Measurements from ENCODE around the gene SOCS7. TPM values are rescaled to one million over a fixed set of nuclear protein-coding genes. Genes with fewer than 3 reads are reported as not detected.
"Not testable (repeated sequence)": the region's sequence is repeated elsewhere in the genome, so short reads cannot be mapped to it uniquely, and the experiment has no call there.

Gene SOCS7
- total RNA-seq, 2 donors from 2014 or later, result 11.4 to 15.3 TPM

DNA sequence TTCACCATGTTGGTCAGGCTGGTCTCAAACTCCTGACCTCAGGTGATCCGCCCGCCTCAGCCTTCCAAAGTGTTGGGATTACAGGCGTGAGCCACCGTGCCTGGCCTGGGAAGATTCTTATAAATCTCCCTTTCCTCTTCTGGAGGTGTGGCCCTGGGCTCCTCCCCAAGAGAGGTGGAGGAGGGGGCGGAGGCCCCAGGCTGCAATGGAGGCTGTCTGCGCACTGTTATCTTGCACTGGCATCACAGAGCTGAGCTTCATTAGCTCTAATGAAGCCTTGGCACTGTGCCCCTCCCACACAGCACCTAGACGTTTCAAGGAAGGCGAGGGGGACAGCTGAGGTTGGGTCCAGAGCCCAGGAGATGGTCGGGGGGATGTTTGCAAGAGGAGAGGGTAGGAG is 84.2 kb downstream of the SOCS7 start:
- DNase-seq, result no peak
- no peaks in the 10 kb centered on the region for H3K27me3 ChIP-seq
- no peak overlapping the region for H3K4me3 ChIP-seq
- no peaks in the 10 kb centered on the region for H3K9me3 ChIP-seq
- H3K27ac ChIP-seq, result no peak overlapping the region
- TF ChIP-seq, protein P1, sequence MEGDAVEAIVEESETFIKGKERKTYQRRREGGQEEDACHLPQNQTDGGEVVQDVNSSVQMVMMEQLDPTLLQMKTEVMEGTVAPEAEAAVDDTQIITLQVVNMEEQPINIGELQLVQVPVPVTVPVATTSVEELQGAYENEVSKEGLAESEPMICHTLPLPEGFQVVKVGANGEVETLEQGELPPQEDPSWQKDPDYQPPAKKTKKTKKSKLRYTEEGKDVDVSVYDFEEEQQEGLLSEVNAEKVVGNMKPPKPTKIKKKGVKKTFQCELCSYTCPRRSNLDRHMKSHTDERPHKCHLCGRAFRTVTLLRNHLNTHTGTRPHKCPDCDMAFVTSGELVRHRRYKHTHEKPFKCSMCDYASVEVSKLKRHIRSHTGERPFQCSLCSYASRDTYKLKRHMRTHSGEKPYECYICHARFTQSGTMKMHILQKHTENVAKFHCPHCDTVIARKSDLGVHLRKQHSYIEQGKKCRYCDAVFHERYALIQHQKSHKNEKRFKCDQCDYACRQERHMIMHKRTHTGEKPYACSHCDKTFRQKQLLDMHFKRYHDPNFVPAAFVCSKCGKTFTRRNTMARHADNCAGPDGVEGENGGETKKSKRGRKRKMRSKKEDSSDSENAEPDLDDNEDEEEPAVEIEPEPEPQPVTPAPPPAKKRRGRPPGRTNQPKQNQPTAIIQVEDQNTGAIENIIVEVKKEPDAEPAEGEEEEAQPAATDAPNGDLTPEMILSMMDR (IDR thresholded peaks at IDR 0.05), result no peak
- no peak overlapping the region for H3K9ac ChIP-seq (ENCODE audit: low read depth in 2 of 2, low read length in 2 of 2)
- intact Hi-C loops (cut with DNase I), result no loop called here
- H3K4me1 ChIP-seq, result no peaks in the 10 kb centered on the region
- H3K36me3 ChIP-seq, result no peaks in the 10 kb centered on the region

DNA sequence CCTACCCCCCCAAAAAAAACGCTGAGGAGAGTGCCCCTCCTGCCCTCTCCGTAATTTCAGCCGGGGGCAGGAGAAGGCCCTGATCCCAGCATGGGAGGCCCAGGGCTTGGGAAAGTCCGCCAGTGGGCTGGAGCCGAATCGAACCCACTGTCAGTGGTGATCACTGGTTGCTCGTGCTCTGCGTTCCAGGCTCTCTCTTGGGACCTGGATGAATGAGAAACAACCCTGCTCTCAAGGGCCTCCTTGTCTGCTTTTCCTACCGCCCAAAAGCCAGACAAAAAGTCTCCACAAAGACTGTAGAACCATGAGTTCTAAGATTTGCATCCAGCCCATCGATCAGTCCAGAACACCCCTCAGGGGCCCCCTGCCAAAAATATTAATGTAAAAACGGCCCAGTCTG is 84.7 kb downstream of the SOCS7 start:
- TF ChIP-seq, protein P1 (IDR thresholded peaks at IDR 0.05), result no peak
- Histone ChIP-seq H3K9ac (ENCODE audit: low read depth in 2 of 2, low read length in 2 of 2) (no peak overlapping the region), H3K9me3 (no peaks in the 10 kb centered on the region), H3K36me3 (no peaks in the 10 kb centered on the region), H3K27ac (no peak overlapping the region), H3K4me3 (no peak overlapping the region), H3K27me3 (no peaks in the 10 kb centered on the region), H3K4me1 (no peaks in the 10 kb centered on the region)
- intact Hi-C loops (cut with DNase I), result no loop called here
- no peak for DNase-seq

DNA sequence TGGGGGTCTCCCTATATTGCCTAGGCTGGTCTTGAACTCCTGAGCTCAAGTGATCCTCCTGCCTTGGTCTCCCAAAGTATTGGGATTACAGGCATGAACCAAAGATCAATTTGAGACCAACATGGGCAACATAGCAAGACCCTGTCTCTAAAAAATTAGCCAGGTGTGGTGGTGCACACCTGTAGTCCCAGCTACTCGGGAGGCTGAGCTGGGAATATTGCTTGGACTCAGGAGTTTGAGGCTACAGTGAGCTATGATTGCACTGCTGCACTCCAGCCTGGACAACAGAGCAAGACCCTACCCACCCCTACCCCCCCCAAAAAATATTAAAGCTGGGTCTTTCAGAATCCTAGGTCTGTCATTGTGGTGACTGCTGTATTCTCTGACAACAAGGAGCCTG is 85.7 kb downstream of the SOCS7 start:
- DNase-seq; H3K4me1 ChIP-seq; H3K4me3 ChIP-seq; H3K9me3 ChIP-seq; H3K36me3 ChIP-seq; H3K27ac ChIP-seq; H3K9ac ChIP-seq (ENCODE audit: low read depth in 2 of 2, low read length in 2 of 2); H3K27me3 ChIP-seq; intact Hi-C loops (cut with DNase I): not testable (repeated sequence)

GRCh38 chr17:38439436-38439835 is 87.8 kb downstream of the SOCS7 start:
- TF ChIP-seq, protein P1 (IDR thresholded peaks at IDR 0.05), result no peak
- Histone ChIP-seq H3K27ac (no peak overlapping the region), H3K9ac (ENCODE audit: low read depth in 2 of 2, low read length in 2 of 2) (no peak overlapping the region), H3K4me1 (no peaks in the 10 kb centered on the region), H3K9me3 (no peaks in the 10 kb centered on the region), H3K36me3 (no peaks in the 10 kb centered on the region), H3K4me3 (no peak overlapping the region), H3K27me3 (no peaks in the 10 kb centered on the region)
- DNase-seq, result no peak
- intact Hi-C loops (cut with DNase I), result no loop called here

DNA sequence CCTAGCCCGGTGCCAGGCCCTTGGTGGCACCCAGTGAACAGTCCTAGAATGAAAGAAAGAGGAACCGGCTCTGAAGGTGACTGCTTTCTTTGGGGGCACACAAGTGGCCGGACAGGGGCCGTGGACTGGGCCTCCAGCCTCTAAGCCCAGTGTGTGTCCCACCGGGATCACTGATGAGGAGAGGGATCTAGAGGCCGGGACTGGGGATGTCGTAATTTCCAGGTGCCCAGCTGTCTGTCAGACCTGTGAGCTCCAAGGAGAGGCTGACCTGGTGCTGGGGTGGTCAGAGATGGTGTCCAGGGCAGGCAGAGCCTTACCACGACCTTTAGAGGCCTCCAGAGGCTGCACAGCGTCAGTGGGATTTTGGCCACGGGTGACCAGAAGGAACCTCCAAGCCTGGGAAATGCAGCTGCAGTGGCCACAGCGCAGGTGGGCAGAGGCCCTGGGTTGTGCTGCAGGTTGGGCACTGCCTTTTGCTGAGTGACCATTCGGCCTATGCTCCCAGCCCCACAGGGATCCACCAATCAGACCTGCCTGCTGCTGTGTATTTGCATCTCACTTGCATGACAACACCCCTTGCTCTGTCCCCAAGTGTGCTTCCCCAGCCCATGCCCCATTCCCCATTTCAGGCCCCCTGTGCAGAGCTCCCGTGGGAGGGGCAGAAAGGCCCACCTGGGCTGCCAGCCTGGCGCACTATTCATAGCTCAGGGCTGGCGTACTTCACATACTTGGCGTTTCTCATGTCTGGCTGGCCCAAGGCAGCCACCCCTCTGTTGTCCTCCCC is 89.2 kb downstream of the SOCS7 start:
- intact Hi-C loops (cut with DNase I), result loop anchor here (5.0 kb wide), 1 partner anchor 41 kb away; no protein-coding TSS in a partner anchor
- Histone ChIP-seq H3K27ac (no peak overlapping the region), H3K9me3 (no peaks in the 10 kb centered on the region), H3K36me3 (no peaks in the 10 kb centered on the region), H3K4me3 (no peak overlapping the region), H3K9ac (ENCODE audit: low read depth in 2 of 2, low read length in 2 of 2) (no peak overlapping the region), H3K27me3 (no peaks in the 10 kb centered on the region), H3K4me1 (no peaks in the 10 kb centered on the region)
- DNase-seq, result no peak
- TF ChIP-seq, protein P1 (IDR thresholded peaks at IDR 0.05), result no peak

DNA sequence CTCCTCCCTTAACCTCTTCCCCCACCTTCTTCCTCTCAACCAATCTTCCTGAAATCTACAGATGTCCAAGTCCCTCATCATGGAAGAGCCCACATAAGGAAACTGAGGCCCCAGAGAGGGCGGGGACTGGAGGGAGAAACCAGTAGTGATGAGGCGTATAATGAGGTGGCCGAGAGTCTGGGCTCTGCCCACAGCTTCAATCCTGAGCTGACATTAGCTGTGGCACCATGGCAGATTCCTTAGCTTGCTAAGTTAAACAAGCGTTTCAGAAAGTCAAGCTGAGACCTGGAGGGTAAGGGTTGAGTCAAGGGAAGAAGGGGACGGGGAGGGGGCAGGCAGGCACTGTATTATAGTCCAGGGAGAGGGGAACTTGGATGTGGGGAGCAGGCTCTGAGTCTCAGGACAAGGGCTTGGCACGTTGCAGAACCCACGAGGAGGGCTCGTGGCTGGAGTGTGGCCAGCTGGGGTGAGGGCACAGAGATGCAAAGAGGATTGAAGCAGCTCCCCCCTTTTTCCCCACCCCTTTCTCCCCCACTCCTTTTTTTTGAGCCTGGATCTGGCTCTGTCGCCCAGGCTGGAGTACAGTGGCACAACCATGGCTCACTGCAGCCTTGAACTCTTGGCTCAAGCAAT is 89.9 kb downstream of the SOCS7 start:
- Histone ChIP-seq H3K36me3 (no peaks in the 10 kb centered on the region), H3K4me3 (no peak overlapping the region), H3K27ac (no peak overlapping the region), H3K9me3 (no peaks in the 10 kb centered on the region), H3K27me3 (no peaks in the 10 kb centered on the region), H3K9ac (ENCODE audit: low read depth in 2 of 2, low read length in 2 of 2) (no peak overlapping the region), H3K4me1 (no peaks in the 10 kb centered on the region)
- intact Hi-C loops (cut with DNase I), result loop anchor here (5.0 kb wide), 1 partner anchor 41 kb away; no protein-coding TSS in a partner anchor
- DNase-seq, result no peak
- TF ChIP-seq, protein P1 (IDR thresholded peaks at IDR 0.05), result no peak

Data from colonic mucosa (tissue), 4 donors.